PFSK-1 (cell line): ENCODE results near the gene IFT88.

Source experiments
- POLR2AphosphoS5 ChIP-seq: IDR thresholded peaks from 2 replicates; pipeline ENCODE4 v1.6.1; 2012; ENCODE audit warnings: low read depth, mild to moderate bottlenecking, control low read depth, low read length, moderate library complexity
- SIN3A ChIP-seq: IDR thresholded peaks from 2 replicates; pipeline ENCODE4 v1.6.1; 2012; ENCODE audit warnings: mild to moderate bottlenecking, low read length, moderate library complexity, borderline replicate concordance; ENCODE audit not compliant: insufficient read depth
- TAF1 ChIP-seq: IDR thresholded peaks from 2 replicates; pipeline ENCODE4 v1.6.1; 2012; ENCODE audit warnings: low read length, control low read depth, borderline replicate concordance; ENCODE audit not compliant: insufficient read depth
- TF ChIP-seq, protein P1 (sequence below), 2 experiments: IDR thresholded peaks; 2 replicates each; pipeline versions ENCODE4 v1.6.1 to v1.8.0; 2011 to 2012; ENCODE audit warnings: low read depth in 2 of 2, low read length in 2 of 2, control low read depth in 1 of 2, inconsistent platforms in 1 of 2, mild to moderate bottlenecking in 1 of 2, moderate library complexity in 1 of 2; ENCODE audit not compliant: insufficient read depth in 1 of 2

DNA sequence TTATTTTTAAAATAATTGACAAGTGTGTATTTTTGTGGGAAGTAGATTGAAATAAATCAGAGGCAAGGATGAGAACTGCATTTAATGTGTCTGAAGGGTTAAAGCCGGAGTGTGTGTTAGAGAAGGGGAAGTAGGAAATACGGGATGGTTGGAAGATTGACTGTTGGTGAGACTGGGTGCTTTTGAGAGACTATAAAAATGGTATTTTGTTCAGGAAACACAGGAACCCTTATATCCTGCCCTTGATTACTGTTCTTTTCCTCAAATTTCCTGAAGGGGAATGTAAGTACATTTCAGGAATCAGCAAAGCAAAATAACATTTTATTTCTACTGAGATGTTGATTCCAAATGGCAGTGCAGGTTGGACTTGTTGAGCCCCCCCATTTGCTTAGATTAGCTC lies 15.1 kb downstream of the IFT88 start:
- TF ChIP-seq, protein P1, sequence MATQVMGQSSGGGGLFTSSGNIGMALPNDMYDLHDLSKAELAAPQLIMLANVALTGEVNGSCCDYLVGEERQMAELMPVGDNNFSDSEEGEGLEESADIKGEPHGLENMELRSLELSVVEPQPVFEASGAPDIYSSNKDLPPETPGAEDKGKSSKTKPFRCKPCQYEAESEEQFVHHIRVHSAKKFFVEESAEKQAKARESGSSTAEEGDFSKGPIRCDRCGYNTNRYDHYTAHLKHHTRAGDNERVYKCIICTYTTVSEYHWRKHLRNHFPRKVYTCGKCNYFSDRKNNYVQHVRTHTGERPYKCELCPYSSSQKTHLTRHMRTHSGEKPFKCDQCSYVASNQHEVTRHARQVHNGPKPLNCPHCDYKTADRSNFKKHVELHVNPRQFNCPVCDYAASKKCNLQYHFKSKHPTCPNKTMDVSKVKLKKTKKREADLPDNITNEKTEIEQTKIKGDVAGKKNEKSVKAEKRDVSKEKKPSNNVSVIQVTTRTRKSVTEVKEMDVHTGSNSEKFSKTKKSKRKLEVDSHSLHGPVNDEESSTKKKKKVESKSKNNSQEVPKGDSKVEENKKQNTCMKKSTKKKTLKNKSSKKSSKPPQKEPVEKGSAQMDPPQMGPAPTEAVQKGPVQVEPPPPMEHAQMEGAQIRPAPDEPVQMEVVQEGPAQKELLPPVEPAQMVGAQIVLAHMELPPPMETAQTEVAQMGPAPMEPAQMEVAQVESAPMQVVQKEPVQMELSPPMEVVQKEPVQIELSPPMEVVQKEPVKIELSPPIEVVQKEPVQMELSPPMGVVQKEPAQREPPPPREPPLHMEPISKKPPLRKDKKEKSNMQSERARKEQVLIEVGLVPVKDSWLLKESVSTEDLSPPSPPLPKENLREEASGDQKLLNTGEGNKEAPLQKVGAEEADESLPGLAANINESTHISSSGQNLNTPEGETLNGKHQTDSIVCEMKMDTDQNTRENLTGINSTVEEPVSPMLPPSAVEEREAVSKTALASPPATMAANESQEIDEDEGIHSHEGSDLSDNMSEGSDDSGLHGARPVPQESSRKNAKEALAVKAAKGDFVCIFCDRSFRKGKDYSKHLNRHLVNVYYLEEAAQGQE (IDR thresholded peaks at IDR 0.05; ENCODE audit: insufficient read depth in 1 of 2, low read depth in 2 of 2, low read length in 2 of 2) = no peak
- no peak for TF ChIP-seq POLR2AphosphoS5
- TF ChIP-seq TAF1 = no peak
- no peak for TF ChIP-seq SIN3A
